OCI-M2 (cell line): ENCODE measurements around the gene HOXA11.

Experiments used
- DNase-seq: peaks from one replicate; lab custom pipeline; 2025; ENCODE audit not compliant: unreplicated experiment; lab: John Stamatoyannopoulos, UW

Gene HOXA11

DNA sequence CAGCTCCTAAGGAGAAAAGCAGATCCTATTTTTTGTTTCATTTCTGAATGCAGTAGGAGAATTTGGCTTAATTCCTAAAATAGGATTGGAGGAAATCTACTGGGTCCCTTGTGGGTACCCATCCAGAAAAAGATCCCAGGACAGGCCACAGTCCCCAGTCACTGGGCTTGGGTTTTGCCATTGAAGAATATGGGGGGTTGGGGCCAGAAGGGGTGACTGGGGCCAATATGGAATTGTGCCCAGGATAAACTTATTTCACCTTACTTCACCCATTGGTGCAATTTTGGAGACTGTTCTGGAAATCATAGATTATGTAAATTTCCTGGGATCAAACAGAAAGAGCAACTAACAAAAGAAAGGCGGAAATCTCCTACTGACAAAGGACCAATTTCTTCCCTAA is 46.6 kb downstream of the HOXA11 start:
- DNase-seq = no peak

DNA sequence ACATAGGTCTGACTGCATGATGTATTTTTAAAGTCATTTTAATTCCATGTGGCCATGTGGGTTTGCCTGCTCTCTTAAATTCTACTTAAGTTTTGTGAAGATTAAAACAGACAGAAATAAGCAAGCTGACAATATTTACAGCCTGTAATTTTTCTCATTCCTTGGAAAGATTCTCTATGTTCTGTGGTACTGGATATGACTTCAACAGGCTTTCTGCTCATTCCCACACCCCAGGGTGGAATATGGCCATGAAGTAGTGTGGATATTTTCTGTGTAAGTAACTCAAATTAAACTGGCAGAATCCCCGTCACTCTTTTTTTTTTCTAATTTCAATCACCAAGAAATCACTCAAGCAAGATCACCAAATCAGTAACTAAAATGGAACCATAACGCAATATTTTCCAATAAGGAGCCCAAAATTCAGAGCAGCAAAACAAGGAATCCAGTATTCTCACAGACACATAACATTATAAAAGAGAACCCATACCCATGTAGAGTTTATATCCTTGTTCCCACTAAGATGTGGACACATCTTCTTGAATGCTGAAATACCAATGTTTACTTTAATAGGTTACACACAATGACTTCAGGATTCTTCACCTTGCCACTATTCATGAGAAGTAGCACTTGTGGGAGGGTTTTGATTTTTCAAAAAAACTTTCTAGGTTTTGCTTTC is 47.3 kb downstream of the HOXA11 start:
- DNase-seq = no peak

DNA sequence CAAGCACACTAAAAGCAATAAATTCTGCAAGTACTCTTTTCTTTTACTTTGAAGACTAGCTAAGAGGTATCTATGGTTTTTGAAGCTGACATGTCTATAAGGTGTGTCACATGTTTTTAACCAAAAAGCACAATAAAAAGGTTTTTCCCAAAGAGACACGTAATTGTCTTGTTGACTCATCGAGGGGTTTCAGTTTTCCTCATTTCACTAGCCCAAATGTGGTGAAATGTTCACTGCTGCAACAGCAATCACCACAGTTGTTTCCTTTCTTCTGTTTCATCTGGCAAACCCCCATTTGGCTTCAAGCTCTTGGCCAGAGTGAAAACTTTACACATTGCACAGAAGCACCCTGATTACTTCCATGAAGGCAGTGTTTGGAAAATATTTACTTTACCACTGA is 50.6 kb downstream of the HOXA11 start:
- no peak for DNase-seq

DNA sequence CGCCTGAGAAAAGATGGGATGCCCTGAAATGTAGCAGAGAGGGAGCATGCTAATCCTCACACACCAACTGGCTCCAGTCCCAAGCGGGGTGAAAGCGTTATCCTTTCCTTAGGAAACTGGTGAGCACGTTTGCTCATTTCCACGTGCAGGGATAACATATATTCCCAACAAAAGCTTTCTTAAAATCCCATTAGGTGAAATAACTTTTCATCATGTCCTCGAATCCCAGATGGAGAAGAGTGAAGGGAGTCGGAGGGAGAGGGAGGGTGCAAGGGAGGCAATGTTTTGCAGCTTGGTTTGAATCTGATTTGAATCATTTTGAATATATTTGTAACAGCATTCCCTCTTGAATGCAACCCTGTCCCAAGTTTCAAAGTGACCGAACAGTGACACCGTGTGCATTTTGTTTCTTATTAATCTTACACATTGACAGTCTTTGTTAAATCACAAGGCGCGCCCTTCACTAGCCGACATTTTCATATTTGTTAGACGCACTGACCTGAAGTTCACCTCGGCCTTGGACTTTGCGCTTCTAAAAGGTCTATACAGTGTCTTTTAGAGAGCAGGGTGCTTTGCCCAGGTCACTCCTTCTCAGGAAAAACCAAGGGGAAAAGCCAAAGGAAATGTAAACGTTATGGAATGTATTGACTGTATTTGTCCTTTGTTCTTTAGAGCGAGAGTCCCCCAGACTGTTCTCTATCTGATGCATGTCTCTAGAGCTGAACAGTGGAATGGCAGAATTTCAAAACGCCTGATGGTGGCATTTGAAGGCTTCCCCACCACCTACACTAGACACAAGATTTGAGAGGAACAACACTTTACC is 51.4 kb downstream of the HOXA11 start:
- no peak for DNase-seq

DNA sequence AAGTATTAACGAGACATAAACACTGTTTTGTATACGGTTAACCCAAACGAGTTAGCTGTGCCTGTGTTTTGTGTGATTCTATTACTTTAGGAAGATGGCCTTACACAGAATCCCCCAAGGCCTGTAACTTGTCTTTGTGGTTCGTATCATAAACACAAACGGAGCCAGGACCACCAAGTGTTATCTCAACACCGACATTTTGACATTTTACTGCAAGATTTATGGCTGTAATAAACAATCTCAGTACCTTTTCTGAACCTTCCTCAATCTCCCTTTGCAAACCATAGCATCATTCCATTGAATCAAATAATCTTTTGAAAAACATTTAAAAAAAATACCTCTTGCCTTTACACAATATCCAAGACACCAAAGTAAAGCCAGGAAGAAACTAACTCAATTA is 52.1 kb downstream of the HOXA11 start:
- DNase-seq = no peak

DNA sequence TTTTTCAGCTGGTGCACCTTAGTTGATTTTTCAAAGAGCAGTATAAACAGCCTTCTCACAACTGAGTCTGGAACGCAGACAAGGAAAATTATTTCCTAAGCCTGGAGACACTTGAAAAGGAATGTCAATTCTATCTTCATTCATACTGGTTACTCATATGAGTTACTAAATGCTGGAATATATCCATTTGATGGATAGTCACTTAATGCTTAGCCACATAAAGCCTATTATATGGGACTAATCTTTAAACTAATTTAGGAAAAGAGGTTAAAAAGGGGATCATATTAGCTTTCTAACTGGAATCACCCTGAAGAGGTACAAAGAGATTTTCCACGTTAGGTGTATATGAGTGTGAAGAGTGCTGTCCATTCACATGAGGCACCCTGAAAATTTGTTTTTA is 52.8 kb downstream of the HOXA11 start:
- no peak for DNase-seq

DNA sequence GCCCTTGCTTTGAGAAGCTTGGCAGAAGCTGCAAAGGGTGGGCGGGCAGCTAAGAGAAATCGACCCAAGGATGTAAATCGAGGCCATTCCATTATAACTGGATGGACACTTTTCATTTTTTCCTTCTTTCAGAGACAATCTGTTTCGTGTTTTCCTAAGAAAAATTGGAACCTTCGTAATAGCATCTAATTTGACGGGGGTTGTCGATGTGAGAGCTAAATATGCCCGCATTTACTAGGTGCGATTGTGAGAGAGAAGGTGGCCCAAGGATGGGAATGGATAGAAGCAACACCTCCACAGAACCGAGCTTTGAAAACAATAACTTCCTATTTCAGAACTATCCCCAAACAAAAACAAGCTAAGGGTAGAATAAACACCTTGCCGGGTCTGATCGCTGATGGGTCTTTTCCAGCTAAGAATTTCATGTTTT is 53.6 kb downstream of the HOXA11 start:
- DNase-seq = no peak
